ENCODE data around the gene HHAT. TPM values are rescaled to one million over a fixed set of nuclear protein-coding genes. Genes with fewer than 3 reads are reported as not detected.
A peak's percentile ranks its signal among the peaks of the same experiment; 100 is the strongest.

Gene HHAT
- polyA plus RNA-seq, 2 of the 4 experiments (the other 2 are of a cell fraction), result 3.8 to 4.5 TPM

DNA sequence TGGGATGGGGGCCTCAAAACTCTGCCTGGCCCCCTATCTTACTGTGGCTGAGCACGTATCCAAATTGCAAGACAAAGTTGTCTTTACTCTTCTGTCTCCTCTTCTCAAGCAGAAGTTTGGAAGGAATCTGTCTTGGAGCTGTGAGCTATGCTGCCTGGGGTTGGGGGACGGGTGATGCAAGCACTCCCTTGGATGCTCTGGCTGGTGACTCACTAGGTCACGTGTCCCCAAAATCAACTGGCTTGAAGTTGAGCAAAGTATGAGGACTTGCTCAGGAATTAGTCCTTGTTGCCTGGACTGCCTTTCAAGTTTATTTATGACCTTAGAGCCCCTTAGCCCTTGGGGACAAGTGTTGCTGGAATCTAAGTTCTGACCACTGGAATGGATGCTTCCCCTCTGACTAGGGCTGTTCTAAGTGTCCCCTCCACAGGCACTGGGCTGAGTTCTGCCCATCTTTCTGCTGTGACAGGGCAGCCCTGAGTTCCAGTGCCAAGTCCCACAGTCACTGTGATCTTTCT, 269.5 kb downstream of the HHAT start (continued):
- peak; percentile 90 to 92 for TF ChIP-seq JUN (IDR thresholded peaks at IDR 0.05)
- TF ChIP-seq, protein P1, sequence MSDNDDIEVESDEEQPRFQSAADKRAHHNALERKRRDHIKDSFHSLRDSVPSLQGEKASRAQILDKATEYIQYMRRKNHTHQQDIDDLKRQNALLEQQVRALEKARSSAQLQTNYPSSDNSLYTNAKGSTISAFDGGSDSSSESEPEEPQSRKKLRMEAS (IDR thresholded peaks at IDR 0.05), result peak; percentile 70

DNA sequence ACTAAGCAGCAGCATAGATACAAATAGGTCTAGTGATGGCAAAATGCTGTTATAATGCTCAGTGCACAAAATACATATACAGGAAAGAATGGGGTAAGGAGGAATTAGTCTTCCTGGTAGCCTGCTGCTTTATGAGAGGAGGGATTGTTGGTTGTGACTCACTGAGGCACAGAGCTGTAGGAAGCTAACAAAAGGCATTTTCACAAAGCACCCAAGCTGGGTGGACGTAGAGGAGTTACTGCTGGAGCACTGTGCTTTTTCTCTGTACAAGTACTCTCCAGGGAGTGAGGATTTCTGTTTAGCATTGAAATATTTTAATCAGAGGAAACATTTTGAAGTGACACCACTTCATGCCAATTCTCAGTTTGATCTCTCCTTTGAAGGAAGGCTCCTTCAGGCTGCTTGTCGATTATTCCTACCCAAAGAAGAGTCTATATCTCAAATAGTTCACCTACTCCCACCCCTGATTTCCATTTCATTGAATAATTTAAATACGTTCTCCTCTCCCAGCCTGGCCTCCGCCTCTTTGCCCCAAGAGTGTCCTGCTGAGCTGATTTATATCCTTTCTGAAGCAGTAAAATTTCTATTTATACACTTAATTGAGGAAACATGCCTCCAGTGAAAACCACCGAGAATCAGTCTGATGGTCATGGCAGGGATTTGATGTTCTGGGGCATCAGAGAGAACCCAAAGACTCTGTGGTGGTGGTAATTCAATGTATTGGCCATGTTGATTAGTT, 271.9 kb downstream of the HHAT start:
- Histone ChIP-seq H3K4me3 (no peak overlapping the region), H3K27ac (peak overlapping the region; percentile 100), H3K9me3 (peaks cover 8% of the 10 kb centered on the region; the same call in 2 of the 3 replicates), H3K4me2 (no peak overlapping the region), H3K4me1 (peaks cover 40% of the 10 kb centered on the region)
- WGBS (ENCODE audit: missing lambda C conversion rate), result 83% methylated on average over 5 of the region's 5 CpGs
- no peak for TF ChIP-seq KDM5A (IDR thresholded peaks at IDR 0.05)
- ATAC-seq, result no peak
- DNase-seq (ENCODE audit: low read depth in 1 of 2, low spot score in 1 of 2), result no peak
- ChIA-PET POLR2A (no interaction called here), CTCF (interaction anchor here (1.0 to 2.4 kb wide), 3 partner anchors 153 to 534 kb away, joined by 3 to 8 read pairs (median 7); partner anchors contain the start of gene KCNH1)
- no peak for FAIRE-seq

DNA sequence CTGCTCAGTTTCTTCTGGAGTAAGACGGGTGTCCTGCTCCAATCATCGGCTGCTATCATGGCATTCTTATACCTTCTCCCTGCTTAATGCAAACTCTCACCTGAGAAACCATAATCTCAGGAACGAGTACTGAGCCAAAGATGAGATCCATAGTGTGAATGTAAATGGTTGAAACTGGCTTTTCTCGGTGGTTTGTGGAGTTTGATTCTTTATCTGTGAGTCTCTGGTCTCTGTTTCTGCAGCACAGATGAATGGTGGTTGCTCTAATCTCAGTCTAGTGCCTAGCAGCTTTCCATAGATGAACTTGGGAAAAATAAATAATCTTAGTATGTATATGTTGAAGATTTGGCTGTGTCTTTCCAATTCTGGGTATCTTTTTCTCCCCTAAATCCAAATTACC, 274.4 kb downstream of the HHAT start:
- no peak overlapping the region for H3K4me2 ChIP-seq
- 81% methylated on average over 4 of the region's 4 CpGs for WGBS (ENCODE audit: missing lambda C conversion rate)
- FAIRE-seq, result peak; percentile 18
- 0 out of 3 replicates have a peak, but pooled peaks cover 9% of the 10 kb centered on the region for H3K9me3 ChIP-seq
- H3K4me3 ChIP-seq, result no peak overlapping the region
- H3K4me1 ChIP-seq, result peaks cover 26% of the 10 kb centered on the region
- ATAC-seq, result no peak
- POLR2A ChIA-PET, result no interaction called here
- DNase-seq (ENCODE audit: low read depth in 1 of 2, low spot score in 1 of 2), result no peak
- TF ChIP-seq, protein P2, sequence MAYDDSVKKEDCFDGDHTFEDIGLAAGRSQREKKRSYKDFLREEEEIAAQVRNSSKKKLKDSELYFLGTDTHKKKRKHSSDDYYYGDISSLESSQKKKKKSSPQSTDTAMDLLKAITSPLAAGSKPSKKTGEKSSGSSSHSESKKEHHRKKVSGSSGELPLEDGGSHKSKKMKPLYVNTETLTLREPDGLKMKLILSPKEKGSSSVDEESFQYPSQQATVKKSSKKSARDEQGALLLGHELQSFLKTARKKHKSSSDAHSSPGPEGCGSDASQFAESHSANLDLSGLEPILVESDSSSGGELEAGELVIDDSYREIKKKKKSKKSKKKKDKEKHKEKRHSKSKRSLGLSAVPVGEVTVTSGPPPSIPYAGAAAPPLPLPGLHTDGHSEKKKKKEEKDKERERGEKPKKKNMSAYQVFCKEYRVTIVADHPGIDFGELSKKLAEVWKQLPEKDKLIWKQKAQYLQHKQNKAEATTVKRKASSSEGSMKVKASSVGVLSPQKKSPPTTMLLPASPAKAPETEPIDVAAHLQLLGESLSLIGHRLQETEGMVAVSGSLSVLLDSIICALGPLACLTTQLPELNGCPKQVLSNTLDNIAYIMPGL (CRISPR knock-in tag; IDR thresholded peaks at IDR 0.05; ENCODE audit: borderline replicate concordance), result no peak
- TF ChIP-seq, protein P3, sequence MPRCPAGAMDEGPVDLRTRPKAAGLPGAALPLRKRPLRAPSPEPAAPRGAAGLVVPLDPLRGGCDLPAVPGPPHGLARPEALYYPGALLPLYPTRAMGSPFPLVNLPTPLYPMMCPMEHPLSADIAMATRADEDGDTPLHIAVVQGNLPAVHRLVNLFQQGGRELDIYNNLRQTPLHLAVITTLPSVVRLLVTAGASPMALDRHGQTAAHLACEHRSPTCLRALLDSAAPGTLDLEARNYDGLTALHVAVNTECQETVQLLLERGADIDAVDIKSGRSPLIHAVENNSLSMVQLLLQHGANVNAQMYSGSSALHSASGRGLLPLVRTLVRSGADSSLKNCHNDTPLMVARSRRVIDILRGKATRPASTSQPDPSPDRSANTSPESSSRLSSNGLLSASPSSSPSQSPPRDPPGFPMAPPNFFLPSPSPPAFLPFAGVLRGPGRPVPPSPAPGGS (IDR thresholded peaks at IDR 0.05), result no peak
- TF ChIP-seq KDM5A (IDR thresholded peaks at IDR 0.05) (no peak), RAD21 (conservative IDR thresholded peaks at IDR 0.05 in 1 of 2, IDR thresholded peaks at IDR 0.05 in 1 of 2) (no peak), SMC3 (IDR thresholded peaks at IDR 0.05) (no peak), SREBF2 (IDR thresholded peaks at IDR 0.05) (no peak), FOXS1 (CRISPR knock-in tag; IDR thresholded peaks at IDR 0.05) (no peak)
- CTCF ChIA-PET, result no interaction called here
- H3K27ac ChIP-seq, result peak overlapping the region in 1 of 2 experiments; percentile 100; a peak in 4 of 6 replicates

DNA sequence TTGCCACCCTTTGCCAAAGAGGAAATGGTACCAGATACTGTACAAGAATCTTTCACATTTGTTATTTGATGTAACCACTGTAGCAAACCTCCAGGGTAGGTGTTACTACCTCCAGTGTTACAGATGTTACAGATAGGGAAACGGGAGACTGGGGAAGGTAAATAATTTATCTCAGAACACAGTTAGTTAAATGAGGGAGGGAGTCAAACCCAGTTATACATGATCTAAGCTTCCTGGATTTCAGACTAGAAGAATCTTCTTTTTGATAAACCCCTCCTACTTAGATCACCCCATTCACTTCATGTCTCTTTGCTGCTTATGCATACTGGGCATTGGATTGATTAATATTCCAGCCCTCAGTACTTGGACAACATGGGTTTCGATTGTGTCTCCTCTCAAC, 276.4 kb downstream of the HHAT start:
- no peak overlapping the region for H3K4me3 ChIP-seq
- FAIRE-seq, result no peak
- H3K9me3 ChIP-seq, result 0 out of 3 replicates have a peak, but pooled peaks cover 9% of the 10 kb centered on the region
- ATAC-seq, result no peak
- H3K27ac ChIP-seq, result peak overlapping the region in 1 of 2 experiments; percentile 48; a peak in 2 of 6 replicates
- WGBS (ENCODE audit: missing lambda C conversion rate), result 38% methylated on average over 2 of the region's 2 CpGs
- DNase-seq (ENCODE audit: low read depth in 1 of 2, low spot score in 1 of 2), result no peak
- POLR2A ChIA-PET, result no interaction called here
- H3K4me1 ChIP-seq, result peaks cover 7% of the 10 kb centered on the region; the same call in 2 of the 3 replicates
- H3K4me2 ChIP-seq, result no peak overlapping the region
- CTCF ChIA-PET, result no interaction called here
- TF ChIP-seq RAD21 (conservative IDR thresholded peaks at IDR 0.05 in 1 of 2, IDR thresholded peaks at IDR 0.05 in 1 of 2) (no peak), ZSCAN20 (CRISPR knock-in tag; IDR thresholded peaks at IDR 0.05) (no peak), FOSB (CRISPR knock-in tag; IDR thresholded peaks at IDR 0.05) (no peak), MAFK (IDR thresholded peaks at IDR 0.05; ENCODE audit: partially characterized antibody) (no peak), RNF2 (IDR thresholded peaks at IDR 0.05; ENCODE audit: borderline replicate concordance, low read depth) (no peak), SMC3 (IDR thresholded peaks at IDR 0.05) (no peak), ESRRA (IDR thresholded peaks at IDR 0.05; ENCODE audit: borderline replicate concordance, low read length) (no peak), KDM1A (IDR thresholded peaks at IDR 0.05; ENCODE audit: low read depth) (no peak), EP300 (IDR thresholded peaks at IDR 0.05) (no peak)
- TF ChIP-seq, protein P4, sequence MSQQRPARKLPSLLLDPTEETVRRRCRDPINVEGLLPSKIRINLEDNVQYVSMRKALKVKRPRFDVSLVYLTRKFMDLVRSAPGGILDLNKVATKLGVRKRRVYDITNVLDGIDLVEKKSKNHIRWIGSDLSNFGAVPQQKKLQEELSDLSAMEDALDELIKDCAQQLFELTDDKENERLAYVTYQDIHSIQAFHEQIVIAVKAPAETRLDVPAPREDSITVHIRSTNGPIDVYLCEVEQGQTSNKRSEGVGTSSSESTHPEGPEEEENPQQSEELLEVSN (IDR thresholded peaks at IDR 0.05; ENCODE audit: borderline replicate concordance, low read depth), result no peak
- TF ChIP-seq, protein P5, sequence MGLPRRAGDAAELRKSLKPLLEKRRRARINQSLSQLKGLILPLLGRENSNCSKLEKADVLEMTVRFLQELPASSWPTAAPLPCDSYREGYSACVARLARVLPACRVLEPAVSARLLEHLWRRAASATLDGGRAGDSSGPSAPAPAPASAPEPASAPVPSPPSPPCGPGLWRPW (IDR thresholded peaks at IDR 0.05), result no peak
- TF ChIP-seq, protein P6, sequence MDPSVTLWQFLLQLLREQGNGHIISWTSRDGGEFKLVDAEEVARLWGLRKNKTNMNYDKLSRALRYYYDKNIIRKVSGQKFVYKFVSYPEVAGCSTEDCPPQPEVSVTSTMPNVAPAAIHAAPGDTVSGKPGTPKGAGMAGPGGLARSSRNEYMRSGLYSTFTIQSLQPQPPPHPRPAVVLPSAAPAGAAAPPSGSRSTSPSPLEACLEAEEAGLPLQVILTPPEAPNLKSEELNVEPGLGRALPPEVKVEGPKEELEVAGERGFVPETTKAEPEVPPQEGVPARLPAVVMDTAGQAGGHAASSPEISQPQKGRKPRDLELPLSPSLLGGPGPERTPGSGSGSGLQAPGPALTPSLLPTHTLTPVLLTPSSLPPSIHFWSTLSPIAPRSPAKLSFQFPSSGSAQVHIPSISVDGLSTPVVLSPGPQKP (IDR thresholded peaks at IDR 0.05; ENCODE audit: low read depth, low read length), result no peak
- TF ChIP-seq, protein P7, sequence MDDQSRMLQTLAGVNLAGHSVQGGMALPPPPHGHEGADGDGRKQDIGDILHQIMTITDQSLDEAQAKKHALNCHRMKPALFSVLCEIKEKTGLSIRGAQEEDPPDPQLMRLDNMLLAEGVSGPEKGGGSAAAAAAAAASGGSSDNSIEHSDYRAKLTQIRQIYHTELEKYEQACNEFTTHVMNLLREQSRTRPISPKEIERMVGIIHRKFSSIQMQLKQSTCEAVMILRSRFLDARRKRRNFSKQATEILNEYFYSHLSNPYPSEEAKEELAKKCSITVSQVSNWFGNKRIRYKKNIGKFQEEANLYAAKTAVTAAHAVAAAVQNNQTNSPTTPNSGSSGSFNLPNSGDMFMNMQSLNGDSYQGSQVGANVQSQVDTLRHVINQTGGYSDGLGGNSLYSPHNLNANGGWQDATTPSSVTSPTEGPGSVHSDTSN (IDR thresholded peaks at IDR 0.05), result no peak
- TF ChIP-seq, protein P8, sequence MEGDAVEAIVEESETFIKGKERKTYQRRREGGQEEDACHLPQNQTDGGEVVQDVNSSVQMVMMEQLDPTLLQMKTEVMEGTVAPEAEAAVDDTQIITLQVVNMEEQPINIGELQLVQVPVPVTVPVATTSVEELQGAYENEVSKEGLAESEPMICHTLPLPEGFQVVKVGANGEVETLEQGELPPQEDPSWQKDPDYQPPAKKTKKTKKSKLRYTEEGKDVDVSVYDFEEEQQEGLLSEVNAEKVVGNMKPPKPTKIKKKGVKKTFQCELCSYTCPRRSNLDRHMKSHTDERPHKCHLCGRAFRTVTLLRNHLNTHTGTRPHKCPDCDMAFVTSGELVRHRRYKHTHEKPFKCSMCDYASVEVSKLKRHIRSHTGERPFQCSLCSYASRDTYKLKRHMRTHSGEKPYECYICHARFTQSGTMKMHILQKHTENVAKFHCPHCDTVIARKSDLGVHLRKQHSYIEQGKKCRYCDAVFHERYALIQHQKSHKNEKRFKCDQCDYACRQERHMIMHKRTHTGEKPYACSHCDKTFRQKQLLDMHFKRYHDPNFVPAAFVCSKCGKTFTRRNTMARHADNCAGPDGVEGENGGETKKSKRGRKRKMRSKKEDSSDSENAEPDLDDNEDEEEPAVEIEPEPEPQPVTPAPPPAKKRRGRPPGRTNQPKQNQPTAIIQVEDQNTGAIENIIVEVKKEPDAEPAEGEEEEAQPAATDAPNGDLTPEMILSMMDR (IDR thresholded peaks at IDR 0.05), result no peak
